H1 (cell line): ENCODE data around the gene CDH6. TPM values are rescaled to one million over a fixed set of nuclear protein-coding genes. Genes with fewer than 3 reads are reported as not detected.

Experiments
- CTCF ChIA-PET: fragments of 300-600 bp; sonication (Branson Sonifier 250); formaldehyde crosslinking; loops from one replicate; lab custom pipeline; 2021; ENCODE audit not compliant: partially characterized antibody; lab: Charles Lee
- POLR2A ChIA-PET: fragments of 300-600 bp; sonication (Branson Sonifier 250); formaldehyde crosslinking; loops from one replicate; lab custom pipeline; 2021; ENCODE audit warnings: inconsistent platforms; ENCODE audit not compliant: partially characterized antibody; lab: Charles Lee
- DNase-seq, 2 experiments: peaks; one replicate each; pipeline versions ENCODE4 v3.0.0 to v3.0.0-alpha.2; 2010 to 2022; ENCODE audit warnings: low spot score in 2 of 2, low read depth in 1 of 2, mixed read lengths in 1 of 2
- FAIRE-seq: peaks from 2 replicates; lab custom pipeline; 2011; peaks lifted over from hg19 to GRCh38; lab: Jason Lieb, UNC
- H2AFZ ChIP-seq: 2 replicates; pipeline ENCODE4 v1.8.1; 2012; ENCODE audit warnings: low read length, inconsistent platforms
- H2AK5ac ChIP-seq: 2 replicates; pipeline ENCODE4 v1.6.1; 2013; ENCODE audit warnings: low read depth, low read length
- H2BK120ac ChIP-seq: replicated peaks from 2 replicates; pipeline ENCODE3; 2013; ENCODE audit warnings: low read depth, low read length, inconsistent platforms
- H2BK12ac ChIP-seq: 2 replicates; pipeline ENCODE4 v1.6.1; 2013; ENCODE audit warnings: low read depth, low read length
- H2BK15ac ChIP-seq: 2 replicates; pipeline ENCODE4 v1.6.1; 2013; ENCODE audit warnings: low read length
- H2BK20ac ChIP-seq: 2 replicates; pipeline ENCODE4 v1.6.1; 2013; ENCODE audit warnings: low read length
- H2BK5ac ChIP-seq: 2 replicates; pipeline ENCODE4 v1.6.1; 2013; ENCODE audit warnings: low read depth, low read length
- H3K14ac ChIP-seq: 2 replicates; pipeline ENCODE4 v1.6.1; 2013; ENCODE audit warnings: inconsistent platforms; ENCODE audit not compliant: insufficient read length
- H3K18ac ChIP-seq: 2 replicates; pipeline ENCODE4 v1.6.1; 2013; ENCODE audit warnings: low read length; ENCODE audit errors: extremely low read depth
- H3K23ac ChIP-seq: 2 replicates; pipeline ENCODE4 v1.6.1; 2013; ENCODE audit warnings: inconsistent platforms; ENCODE audit not compliant: insufficient read length
- H3K23me2 ChIP-seq: 2 replicates; pipeline ENCODE4 v1.6.1; 2013; ENCODE audit warnings: low read depth, low read length
- H3K27ac ChIP-seq: 2 replicates; pipeline ENCODE4 v1.6.1; 2011; ENCODE audit warnings: low read depth, low read length, inconsistent platforms
- H3K27me3 ChIP-seq, 4 experiments: replicated peaks in 1 of 4; 1 replicate in 1 of 4; 2 replicates in 3 of 4; pipeline versions ENCODE4 v1.6.1 to v1.8.1; 2011 to 2013; ENCODE audit warnings: low read length in 3 of 4, mild to moderate bottlenecking in 3 of 4, inconsistent platforms in 2 of 4, mixed read lengths in 2 of 4, moderate library complexity in 1 of 4; ENCODE audit not compliant: control insufficient read depth in 3 of 4, insufficient read depth in 3 of 4; ENCODE audit errors: extremely low read depth in 1 of 4
- H3K36me3 ChIP-seq, 4 experiments: 2 replicates each; pipeline versions ENCODE4 v1.6.1 to v1.8.1; 2011 to 2013; ENCODE audit warnings: mild to moderate bottlenecking in 4 of 4, low read length in 3 of 4, moderate library complexity in 2 of 4, control low read depth in 1 of 4, inconsistent platforms in 1 of 4; ENCODE audit not compliant: insufficient read depth in 4 of 4, control insufficient read depth in 2 of 4
- H3K4ac ChIP-seq: replicated peaks from 2 replicates; pipeline ENCODE3; 2013; ENCODE audit warnings: low read length, low read depth, mixed read lengths, inconsistent platforms; ENCODE audit not compliant: insufficient read length
- H3K4me1 ChIP-seq, 4 experiments: replicated peaks in 1 of 4; 1 replicate in 1 of 4; 2 replicates in 3 of 4; pipeline versions ENCODE4 v1.6.1 to v1.8.1; 2011 to 2013; ENCODE audit warnings: low read length in 3 of 4, inconsistent platforms in 2 of 4, mixed read lengths in 1 of 4; ENCODE audit not compliant: insufficient read depth in 4 of 4, control insufficient read depth in 3 of 4
- H3K4me2 ChIP-seq, 2 experiments: 2 replicates each; pipeline versions ENCODE4 v1.6.1 to v1.8.1; 2011 to 2013; ENCODE audit warnings: low read depth in 2 of 2, low read length in 2 of 2, control low read depth in 1 of 2, inconsistent platforms in 1 of 2, mild to moderate bottlenecking in 1 of 2; ENCODE audit not compliant: insufficient read depth in 1 of 2
- H3K4me3 ChIP-seq, 4 experiments: fragments of 200-600, 300-600 bp in 1 of 4; sonication (generic), shearing (Covaris generic), sonication (Bioruptor Twin) in 1 of 4; 2 replicates each; pipeline versions ENCODE4 v1.5.1 to v1.8.1; 2011 to 2016; ENCODE audit warnings: low read length in 4 of 4, low read depth in 3 of 4, control low read depth in 2 of 4, inconsistent platforms in 2 of 4, mild to moderate bottlenecking in 2 of 4, mixed read lengths in 1 of 4, moderate library complexity in 1 of 4; ENCODE audit not compliant: insufficient read depth in 2 of 4; ENCODE audit errors: extremely low read depth in 1 of 4
- H3K56ac ChIP-seq: replicated peaks from 2 replicates; pipeline ENCODE3; 2013; ENCODE audit warnings: low read depth, mild to moderate bottlenecking, mixed read lengths, low read length, inconsistent platforms; ENCODE audit not compliant: insufficient read length
- H3K79me1 ChIP-seq: 2 replicates; pipeline ENCODE4 v1.6.1; 2013; ENCODE audit warnings: low read depth, low read length, control low read depth
- H3K79me2 ChIP-seq, 2 experiments: 2 replicates each; pipeline versions ENCODE4 v1.6.1 to v1.8.1; 2012 to 2013; ENCODE audit warnings: low read length in 2 of 2, mild to moderate bottlenecking in 2 of 2, inconsistent platforms in 1 of 2; ENCODE audit not compliant: insufficient read depth in 2 of 2, control insufficient read depth in 1 of 2
- H3K9ac ChIP-seq, 4 experiments: replicated peaks in 1 of 4; 1 replicate in 1 of 4; 2 replicates in 3 of 4; pipeline versions ENCODE4 v1.6.1 to v1.8.1; 2011 to 2013; ENCODE audit warnings: low read depth in 3 of 4, low read length in 3 of 4, control low read depth in 2 of 4, mild to moderate bottlenecking in 2 of 4, moderate library complexity in 2 of 4, inconsistent platforms in 1 of 4; ENCODE audit errors: extremely low read depth in 1 of 4
- H3K9me3 ChIP-seq, 2 experiments: 2 replicates each; pipeline versions ENCODE4 v1.6.1 to v1.8.1; 2012 to 2013; ENCODE audit warnings: mild to moderate bottlenecking in 2 of 2, moderate library complexity in 2 of 2, control low read depth in 1 of 2, inconsistent platforms in 1 of 2, low read depth in 1 of 2, low read length in 1 of 2, mixed read lengths in 1 of 2; ENCODE audit not compliant: insufficient read depth in 2 of 2
- H4K20me1 ChIP-seq, 2 experiments: replicated peaks in 1 of 2; 2 replicates each; pipeline versions ENCODE3 to v1.8.1; 2011 to 2013; ENCODE audit warnings: inconsistent platforms in 2 of 2, low read length in 2 of 2, mild to moderate bottlenecking in 1 of 2; ENCODE audit not compliant: insufficient read depth in 2 of 2, control insufficient read depth in 1 of 2
- H4K5ac ChIP-seq: 2 replicates; pipeline ENCODE4 v1.6.1; 2013; ENCODE audit warnings: low read length, low read depth, mixed read lengths, inconsistent platforms; ENCODE audit not compliant: insufficient read length
- H4K8ac ChIP-seq: 2 replicates; pipeline ENCODE4 v1.8.0; 2013; ENCODE audit warnings: mild to moderate bottlenecking, moderate library complexity, low read length, inconsistent platforms; ENCODE audit not compliant: insufficient read depth; ENCODE audit errors: extremely low read depth
- H4K91ac ChIP-seq: replicated peaks from 2 replicates; pipeline ENCODE3; 2013; ENCODE audit warnings: low read length, mixed read lengths, inconsistent platforms; ENCODE audit not compliant: insufficient read length
- BCL11A ChIP-seq, 2 experiments: IDR thresholded peaks; one replicate each; pipeline ENCODE4 v1.6.1; 2011; ENCODE audit warnings: low read depth in 2 of 2, low read length in 2 of 2, mild to moderate bottlenecking in 2 of 2
- EP300 ChIP-seq, 2 experiments: IDR thresholded peaks; 1 replicate in 1 of 2; 2 replicates in 1 of 2; pipeline ENCODE4 v1.6.1; 2011 to 2012; ENCODE audit warnings: low read depth in 2 of 2, low read length in 2 of 2, mild to moderate bottlenecking in 2 of 2, borderline replicate concordance in 1 of 2, inconsistent platforms in 1 of 2, moderate library complexity in 1 of 2
- EZH2 ChIP-seq: fragments of 200-600 bp; sonication (generic); IDR thresholded peaks from 2 replicates; pipeline ENCODE4 v1.7.1; 2012; ENCODE audit warnings: low read depth, mild to moderate bottlenecking, moderate library complexity, low read length, inconsistent platforms; ENCODE audit not compliant: severe bottlenecking
- FOSL1 ChIP-seq: IDR thresholded peaks from 2 replicates; pipeline ENCODE4 v1.6.1; 2011; ENCODE audit warnings: mild to moderate bottlenecking, low read depth, low read length, moderate library complexity; ENCODE audit not compliant: insufficient read depth
- GTF2F1 ChIP-seq: IDR thresholded peaks from 2 replicates; pipeline ENCODE4 v1.6.1; 2012; ENCODE audit warnings: low read depth, low read length, improper control_type of control experiment, borderline replicate concordance
- MAX ChIP-seq: IDR thresholded peaks from 2 replicates; pipeline ENCODE4 v1.6.1; 2012; ENCODE audit warnings: inconsistent platforms
- PHF8 ChIP-seq: fragments of 200-600 bp; sonication (generic); conservative IDR thresholded peaks from 2 replicates; pipeline ENCODE4 v1.7.1; 2012; ENCODE audit warnings: low read depth, mild to moderate bottlenecking, inconsistent platforms, low read length, moderate library complexity
- RFX5 ChIP-seq: IDR thresholded peaks from 2 replicates; pipeline ENCODE4 v1.6.1; 2011; ENCODE audit warnings: low read depth, low read length, improper control_type of control experiment, borderline replicate concordance
- SIX5 ChIP-seq: IDR thresholded peaks from 2 replicates; pipeline ENCODE4 v1.6.1; 2011; ENCODE audit warnings: mild to moderate bottlenecking, low read depth, low read length
- SP1 ChIP-seq: IDR thresholded peaks from 2 replicates; pipeline ENCODE4 v1.6.1; 2011; ENCODE audit warnings: low read depth, low read length
- SP2 ChIP-seq: IDR thresholded peaks from 2 replicates; pipeline ENCODE4 v1.6.1; 2012; ENCODE audit warnings: mild to moderate bottlenecking, low read length, inconsistent platforms
- SRF ChIP-seq: IDR thresholded peaks from 2 replicates; pipeline ENCODE4 v1.6.1; 2011; ENCODE audit warnings: mild to moderate bottlenecking, low read depth, low read length, moderate library complexity
- TAF1 ChIP-seq: IDR thresholded peaks from 2 replicates; pipeline ENCODE4 v1.6.1; 2011; ENCODE audit warnings: mild to moderate bottlenecking, low read depth, low read length
- TAF7 ChIP-seq: optimal IDR thresholded peaks from 2 replicates; pipeline ENCODE3; 2011; ENCODE audit warnings: low read depth, mild to moderate bottlenecking, inconsistent platforms, low read length, moderate library complexity, borderline replicate concordance
- TCF12 ChIP-seq: IDR thresholded peaks from 2 replicates; pipeline ENCODE4 v1.6.1; 2011; ENCODE audit warnings: low read depth, mild to moderate bottlenecking, low read length
- WGBS, 2 experiments: shearing (Covaris generic) in 1 of 2; methylation state at CpG; one replicate each; pipeline versions ENCODE4 v1.1.6 to v1.1.7; 2013 to 2015; ENCODE audit warnings: low lambda C conversion rate in 2 of 2, mixed read lengths in 2 of 2, inconsistent platforms in 1 of 2, low coverage in 1 of 2, missing lambda C conversion rate in 1 of 2; ENCODE audit not compliant: insufficient replicate concordance in 2 of 2, insufficient coverage in 1 of 2, insufficient read length in 1 of 2; ENCODE audit errors: extremely low coverage in 1 of 2, missing lambda C conversion rate in 1 of 2; 5-methylcytosine and 5-hydroxymethylcytosine counted together
- polyA plus RNA-seq, 7 experiments: library from polyadenylated mRNA; depleted of rRNA in 3 of 7; stranded (reverse) in 5 of 7; unstranded in 2 of 7; fragments of >200 nt in 5 of 7; fragments of 200-250 nt in 2 of 7; gene quantifications; 1 replicate in 5 of 7; 2 replicates in 1 of 7; 4 replicates in 1 of 7; pipeline versions ENCODE4 v1.2.1 to v1.2.3, GENCODE V29; 2011 to 2013; ENCODE audit warnings: missing spikeins in 2 of 7, mixed read lengths in 2 of 7
- total RNA-seq: library from RNA; stranded (reverse); fragmentation: NEBNext Ultra II Directional; extraction: Animal tissue kit (Norgen Biotek cat#: 25700); gene quantifications from 2 replicates; pipeline ENCODE4 v1.2.1, GENCODE V29; 2021

Gene CDH6
- total and polyA plus RNA-seq, 2 of the 8 experiments (the other 6 are each of a cell fraction or from before 2014, with no cell fraction given): 1.4 to 1.9 TPM

GRCh38 chr5:31173614-31174013 is 19.9 kb upstream of the CDH6 start:
- H2AK5ac ChIP-seq: no peak overlapping the region
- H3K9me3 ChIP-seq: no peaks in the 10 kb centered on the region
- no peak overlapping the region for H3K14ac ChIP-seq
- no peak overlapping the region for H2BK12ac ChIP-seq
- no peak overlapping the region for H4K91ac ChIP-seq
- H3K27me3 ChIP-seq: peaks cover 0 to 1% (median 0%) of the 10 kb centered on the region in 4 experiments; a peak in 2 of 7 replicates
- no peak overlapping the region for H2BK5ac ChIP-seq
- H3K36me3 ChIP-seq: no peaks in the 10 kb centered on the region
- H3K27ac ChIP-seq: no peak overlapping the region
- WGBS, 2 experiments: 93% methylated on average over 3 of the region's 3 CpGs; no CpG with 5 or more reads in 1 of the 2 experiments
- H3K18ac ChIP-seq: no peak overlapping the region
- H2AFZ ChIP-seq: no peak overlapping the region
- DNase-seq (no peak), FAIRE-seq (no peak)
- H3K79me1 ChIP-seq: no peaks in the 10 kb centered on the region
- no peaks in the 10 kb centered on the region for H3K23me2 ChIP-seq
- no peak overlapping the region for H3K4me3 ChIP-seq
- H4K5ac ChIP-seq: no peak overlapping the region
- H3K4me1 ChIP-seq: no peaks in the 10 kb centered on the region
- no peak overlapping the region for H3K4me2 ChIP-seq
- H2BK15ac ChIP-seq: no peak overlapping the region
- ChIA-PET CTCF (interaction anchor here (0.8 to 1.7 kb wide), 3 partner anchors 13 to 39 kb away, joined by 3 to 8 read pairs (median 6); no protein-coding TSS in a partner anchor), POLR2A (no interaction called here)
- no peak overlapping the region for H3K9ac ChIP-seq
- H3K79me2 ChIP-seq: no peaks in the 10 kb centered on the region
- H4K20me1 ChIP-seq: no peaks in the 10 kb centered on the region
- no peak overlapping the region for H3K23ac ChIP-seq
- no peak overlapping the region for H3K4ac ChIP-seq
- no peak overlapping the region for H2BK120ac ChIP-seq
- H2BK20ac ChIP-seq: no peak overlapping the region
- no peak overlapping the region for H3K56ac ChIP-seq
- H4K8ac ChIP-seq: no peak overlapping the region
- TF ChIP-seq SP2 (no peak), EP300 (IDR thresholded peaks at IDR 0.05; ENCODE audit: borderline replicate concordance in 1 of 2, low read depth in 2 of 2, low read length in 2 of 2) (no peak), RFX5 (no peak), PHF8 (no peak), SP1 (no peak), SIX5 (no peak), FOSL1 (no peak), TAF1 (no peak), BCL11A (IDR thresholded peaks at IDR 0.05; ENCODE audit: low read depth in 2 of 2, low read length in 2 of 2) (no peak), GTF2F1 (no peak), MAX (no peak), SRF (no peak), EZH2 (no peak), TCF12 (no peak), TAF7 (no peak)
